ENCODE data around the gene COPS9.
A peak's percentile ranks its signal among the peaks of the same experiment; 100 is the strongest.

The COPS9 gene

DNA sequence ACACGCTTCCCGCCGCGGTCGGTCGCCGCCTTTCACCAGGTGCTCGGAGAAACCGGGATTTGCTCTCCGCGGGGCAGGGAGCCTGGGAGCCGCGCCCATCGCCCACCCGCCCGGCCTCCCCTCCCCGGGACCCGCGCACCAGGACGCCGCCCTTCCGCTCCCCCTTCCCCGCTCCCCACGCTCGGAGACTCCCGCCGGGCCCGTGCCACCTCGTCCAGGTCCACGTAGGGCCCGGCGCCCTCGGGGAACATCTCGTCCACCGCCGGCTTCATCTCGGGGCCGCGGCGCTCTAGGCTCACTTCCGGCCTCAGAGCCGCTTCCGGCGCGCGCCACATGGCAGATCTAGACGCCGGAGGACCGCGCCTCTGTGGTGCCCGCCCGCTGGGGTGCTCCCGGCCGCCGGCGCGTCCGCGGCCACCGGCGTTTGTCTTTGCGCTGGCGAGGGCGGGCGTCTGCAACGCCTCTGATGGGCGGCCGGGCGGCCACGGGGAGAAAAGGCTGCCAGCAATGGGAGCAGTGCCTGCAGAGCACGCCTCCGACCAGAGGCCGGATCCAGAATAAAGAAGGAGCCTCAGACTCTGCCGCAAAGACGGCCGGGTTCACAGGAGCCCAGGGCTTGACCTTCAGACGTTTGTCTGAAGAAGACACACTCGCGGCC is at the start of gene COPS9:
COPS9 (minus strand) TSS at position 293 of the 658 bp plus-strand sequence; CDS start at position 272, 21 bp downstream.
- CTCF ChIA-PET = interaction anchor here (1.3 kb wide), 1 partner anchor 8 kb away, joined by 7 read pairs; no protein-coding TSS in a partner anchor
- DNase-seq (ENCODE audit: extremely low spot score) = peak; percentile 95
- POLR2A ChIA-PET = no interaction called here
- TF ChIP-seq, protein P1, sequence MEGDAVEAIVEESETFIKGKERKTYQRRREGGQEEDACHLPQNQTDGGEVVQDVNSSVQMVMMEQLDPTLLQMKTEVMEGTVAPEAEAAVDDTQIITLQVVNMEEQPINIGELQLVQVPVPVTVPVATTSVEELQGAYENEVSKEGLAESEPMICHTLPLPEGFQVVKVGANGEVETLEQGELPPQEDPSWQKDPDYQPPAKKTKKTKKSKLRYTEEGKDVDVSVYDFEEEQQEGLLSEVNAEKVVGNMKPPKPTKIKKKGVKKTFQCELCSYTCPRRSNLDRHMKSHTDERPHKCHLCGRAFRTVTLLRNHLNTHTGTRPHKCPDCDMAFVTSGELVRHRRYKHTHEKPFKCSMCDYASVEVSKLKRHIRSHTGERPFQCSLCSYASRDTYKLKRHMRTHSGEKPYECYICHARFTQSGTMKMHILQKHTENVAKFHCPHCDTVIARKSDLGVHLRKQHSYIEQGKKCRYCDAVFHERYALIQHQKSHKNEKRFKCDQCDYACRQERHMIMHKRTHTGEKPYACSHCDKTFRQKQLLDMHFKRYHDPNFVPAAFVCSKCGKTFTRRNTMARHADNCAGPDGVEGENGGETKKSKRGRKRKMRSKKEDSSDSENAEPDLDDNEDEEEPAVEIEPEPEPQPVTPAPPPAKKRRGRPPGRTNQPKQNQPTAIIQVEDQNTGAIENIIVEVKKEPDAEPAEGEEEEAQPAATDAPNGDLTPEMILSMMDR (IDR thresholded peaks at IDR 0.05; ENCODE audit: control extremely low read depth, extremely low read depth, low read depth, missing control alignments) = no peak

GRCh38 chr2:240184656-240185055 is 48.6 kb upstream of the COPS9 start:
- DNase-seq (ENCODE audit: extremely low spot score) = no peak
- ChIA-PET CTCF (no interaction called here), POLR2A (no interaction called here)
- TF ChIP-seq, protein P1 (IDR thresholded peaks at IDR 0.05; ENCODE audit: control extremely low read depth, extremely low read depth, low read depth, missing control alignments) = no peak

GRCh38 chr2:240183875-240184590 is 47.9 kb upstream of the COPS9 start:
- DNase-seq (ENCODE audit: extremely low spot score) = no peak
- POLR2A ChIA-PET = no interaction called here
- TF ChIP-seq, protein P1 (IDR thresholded peaks at IDR 0.05; ENCODE audit: control extremely low read depth, extremely low read depth, low read depth, missing control alignments) = no peak
- CTCF ChIA-PET = no interaction called here

DNA sequence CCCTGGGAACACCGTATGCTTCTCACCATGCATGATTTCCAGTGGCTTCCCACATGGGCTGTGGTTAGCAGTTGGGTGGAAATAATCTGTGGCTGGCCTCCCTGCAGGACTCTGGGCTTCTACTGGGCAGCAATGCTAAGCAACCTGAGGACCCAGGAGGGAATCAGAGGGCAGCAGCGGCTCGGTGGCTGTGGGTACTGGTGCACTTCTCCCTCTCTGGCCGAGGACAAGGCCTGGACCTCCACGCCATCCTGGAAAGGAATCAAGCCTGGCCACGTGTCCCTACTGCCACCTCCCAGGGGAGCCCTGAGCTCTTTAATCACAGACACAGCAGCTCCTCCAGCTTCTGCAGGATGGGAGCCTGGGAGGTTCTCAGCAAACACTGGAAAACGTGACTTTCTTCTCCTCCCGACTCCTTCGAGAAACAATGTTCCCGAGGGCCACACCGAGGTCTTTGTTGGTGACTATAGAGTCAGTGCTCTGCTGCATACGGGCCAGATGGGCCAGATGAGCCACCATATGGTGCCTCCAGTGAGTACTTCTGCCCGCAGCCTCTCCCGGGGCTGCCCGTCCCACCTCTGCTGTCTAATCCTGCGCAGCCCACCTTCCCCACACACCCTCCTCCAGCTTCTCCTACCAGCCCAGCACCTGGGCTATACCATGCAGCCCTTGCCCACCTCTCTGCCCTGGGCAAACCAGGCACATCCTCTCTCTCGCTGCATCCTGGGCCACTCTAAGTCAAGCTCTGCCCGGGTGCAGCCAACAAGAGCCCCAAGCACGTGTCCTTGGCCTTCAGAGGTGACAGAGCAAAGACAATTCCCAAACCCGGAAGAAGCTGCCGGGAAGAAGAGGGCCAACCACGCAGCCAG is 47.1 kb upstream of the COPS9 start:
- ChIA-PET CTCF (no interaction called here), POLR2A (no interaction called here)
- DNase-seq (ENCODE audit: extremely low spot score) = no peak
- TF ChIP-seq, protein P1 (IDR thresholded peaks at IDR 0.05; ENCODE audit: control extremely low read depth, extremely low read depth, low read depth, missing control alignments) = no peak

DNA sequence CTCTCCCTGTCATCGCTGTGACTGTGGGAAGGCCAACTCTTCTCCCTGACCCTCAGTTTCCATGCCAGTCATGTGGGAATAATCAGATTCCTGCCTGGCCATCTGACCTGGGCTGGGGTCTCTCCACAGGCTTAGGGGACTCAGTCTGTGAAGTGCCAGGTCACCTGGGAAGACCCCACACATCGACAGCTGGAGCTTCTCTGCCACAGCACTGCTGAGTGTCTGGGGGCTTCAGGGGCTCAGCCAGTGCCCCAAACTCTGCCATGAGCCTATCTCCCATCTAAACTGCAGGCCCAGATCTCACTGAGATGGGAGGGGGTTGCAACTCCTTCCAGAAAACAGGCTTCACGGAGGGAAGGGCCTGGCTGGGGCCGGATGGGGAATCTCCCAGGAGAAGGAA is 46.4 kb upstream of the COPS9 start:
- ChIA-PET CTCF (no interaction called here), POLR2A (no interaction called here)
- DNase-seq (ENCODE audit: extremely low spot score) = no peak
- TF ChIP-seq, protein P1 (IDR thresholded peaks at IDR 0.05; ENCODE audit: control extremely low read depth, extremely low read depth, low read depth, missing control alignments) = no peak

DNA sequence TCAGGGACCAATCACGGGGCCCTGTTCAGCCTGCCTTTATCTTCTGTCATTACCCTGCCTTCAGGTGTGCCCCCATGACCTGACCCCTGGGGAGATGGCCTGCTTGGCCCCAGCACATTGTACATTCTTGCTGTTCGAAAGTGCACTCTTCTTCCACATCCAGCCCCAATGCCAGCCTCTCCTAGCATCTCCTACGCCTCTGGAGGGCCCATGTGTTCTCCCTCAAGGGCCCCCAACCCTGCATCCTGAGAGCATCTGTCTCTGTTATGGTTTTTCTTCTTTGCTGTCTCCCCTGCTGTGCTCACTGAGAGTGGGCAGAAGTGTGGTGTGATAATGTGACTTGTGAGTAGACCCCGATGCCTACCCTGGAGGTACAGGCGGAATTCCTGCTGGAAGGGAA is 45.9 kb upstream of the COPS9 start:
- no peak for DNase-seq (ENCODE audit: extremely low spot score)
- TF ChIP-seq, protein P1 (IDR thresholded peaks at IDR 0.05; ENCODE audit: control extremely low read depth, extremely low read depth, low read depth, missing control alignments) = no peak
- CTCF ChIA-PET = no interaction called here
- POLR2A ChIA-PET = no interaction called here

Measured in GM10248 (cell line).